ENCODE data around the gene BNC2.

Gene BNC2

DNA sequence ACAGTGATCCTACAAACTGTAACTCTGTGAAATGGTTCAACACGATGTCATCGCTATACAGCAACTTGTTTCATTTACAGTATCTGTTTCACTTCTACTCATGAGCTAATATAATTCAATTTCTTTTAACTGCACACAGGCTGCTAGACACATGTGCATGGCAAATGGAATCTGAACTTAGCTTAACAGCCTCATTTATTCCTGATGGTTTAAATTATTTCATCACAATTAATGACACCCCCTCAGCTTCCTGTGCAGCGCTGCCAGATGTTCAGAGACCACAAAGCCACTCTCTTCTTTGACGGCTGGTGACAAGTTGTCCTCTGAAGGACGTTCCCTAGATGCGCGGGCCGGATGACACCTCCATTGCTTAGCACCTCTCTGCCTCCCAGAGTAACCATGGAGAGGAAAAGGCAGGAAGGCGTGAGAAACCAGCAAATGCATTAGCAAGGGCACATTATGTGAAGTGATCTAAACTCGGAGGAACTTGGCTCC lies 191.1 kb downstream of the BNC2 start:
- DNase-seq (ENCODE audit: low read depth in 2 of 2, low spot score in 1 of 2) = no peak

DNA sequence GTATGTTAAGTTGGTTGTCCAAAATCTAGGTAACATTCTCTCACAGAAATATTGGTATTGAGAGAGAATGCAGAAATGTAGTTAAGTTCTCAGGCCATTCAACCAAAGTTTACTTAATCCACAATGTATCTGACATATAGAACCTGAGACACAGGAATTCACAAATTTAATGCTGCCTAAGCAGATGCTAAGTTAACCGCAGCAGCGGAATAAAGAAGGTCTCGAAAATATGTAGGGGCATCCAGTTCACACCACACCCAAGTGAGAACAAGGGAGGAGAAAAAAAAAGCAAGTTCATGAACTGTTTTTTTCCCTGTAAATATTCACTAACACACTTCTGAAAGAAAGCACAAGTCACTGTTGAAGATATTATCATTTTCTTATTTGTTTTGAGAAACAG lies 194.0 kb downstream of the BNC2 start:
- no peak for DNase-seq (ENCODE audit: low read depth in 2 of 2, low spot score in 1 of 2)

DNA sequence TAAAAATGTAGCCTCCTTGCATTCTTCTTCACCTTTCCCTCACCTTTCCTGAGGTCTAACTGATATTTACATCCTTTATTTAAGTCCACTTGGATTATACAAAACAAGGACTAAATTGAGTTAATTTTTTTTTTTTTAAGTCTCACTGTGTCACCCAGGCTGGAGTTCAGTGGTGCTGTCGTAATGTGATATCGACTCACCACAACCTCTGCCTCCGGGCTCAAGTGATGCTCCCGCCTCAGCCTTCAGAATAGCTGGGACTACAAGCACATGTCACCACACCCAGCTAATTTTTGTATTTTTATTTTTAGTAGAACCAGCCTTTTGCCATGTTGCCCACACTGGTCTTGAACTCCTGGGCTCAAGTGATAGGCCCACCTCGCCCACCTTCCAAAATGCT lies 195.3 kb downstream of the BNC2 start:
- DNase-seq (ENCODE audit: low read depth in 2 of 2, low spot score in 1 of 2) = no peak

DNA sequence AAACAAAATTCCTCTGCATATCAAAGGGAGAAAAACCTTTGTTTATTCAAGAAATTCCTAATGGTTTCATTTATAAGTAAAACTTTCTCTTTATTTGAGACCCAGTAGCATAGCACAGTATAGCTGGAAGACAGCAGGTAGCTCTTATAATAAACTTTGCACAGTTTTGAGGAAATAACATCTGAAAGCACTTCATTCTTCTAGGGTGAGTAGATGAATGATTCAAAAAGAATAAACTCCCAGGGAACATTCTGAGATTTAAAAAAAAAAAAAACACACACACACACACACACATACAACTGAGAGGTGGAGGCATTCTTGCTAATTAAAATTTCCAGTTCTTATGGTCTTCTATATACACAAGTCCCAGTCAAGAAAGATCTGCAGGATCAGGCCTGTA lies 197.3 kb downstream of the BNC2 start:
- DNase-seq (ENCODE audit: low read depth in 2 of 2, low spot score in 1 of 2) = no peak

DNA sequence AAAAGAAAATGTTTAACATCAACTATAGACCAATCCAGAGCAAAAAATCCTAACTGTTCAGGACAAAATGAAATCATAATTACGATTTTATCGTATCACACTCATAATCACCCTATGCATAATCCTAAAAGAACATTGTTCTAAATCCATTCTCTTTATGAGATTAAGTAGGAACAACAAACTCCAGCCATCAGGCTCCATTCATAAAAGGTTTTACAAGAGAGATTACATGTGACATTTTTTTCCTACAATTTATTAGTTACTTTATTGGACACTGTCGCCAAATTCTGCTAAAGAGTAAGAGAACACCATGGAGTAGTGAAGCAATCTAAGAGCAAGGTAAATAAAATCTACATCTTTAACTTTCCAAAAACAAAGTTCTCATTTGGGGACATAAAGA lies 198.0 kb downstream of the BNC2 start:
- no peak for DNase-seq (ENCODE audit: low read depth in 2 of 2, low spot score in 1 of 2)

DNA sequence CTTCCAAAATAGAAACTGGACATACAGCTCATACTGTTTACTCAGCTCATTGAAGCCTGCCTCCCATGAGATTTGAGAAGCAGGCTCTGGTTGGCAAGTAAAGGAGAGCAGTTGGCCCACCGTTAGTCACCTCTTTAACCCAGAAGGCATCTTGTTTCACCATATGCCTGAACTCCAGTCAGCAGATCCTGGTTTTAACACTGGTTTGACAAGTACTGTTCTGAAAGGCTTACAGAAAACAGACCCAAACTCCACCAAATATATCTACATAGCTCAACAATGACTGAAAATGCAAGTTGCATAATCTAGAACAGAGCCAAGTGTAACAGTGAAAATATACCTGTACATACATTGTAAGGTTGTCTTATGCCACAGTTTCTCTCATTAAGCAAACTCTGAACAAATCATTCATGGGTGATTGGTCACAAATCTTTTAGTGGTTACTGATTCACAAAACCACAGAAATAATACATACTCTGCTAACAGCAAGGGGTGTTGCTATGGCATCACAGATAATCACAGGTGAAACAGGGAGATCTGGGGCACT lies 198.8 kb downstream of the BNC2 start:
- DNase-seq (ENCODE audit: low read depth in 2 of 2, low spot score in 1 of 2) = no peak

DNA sequence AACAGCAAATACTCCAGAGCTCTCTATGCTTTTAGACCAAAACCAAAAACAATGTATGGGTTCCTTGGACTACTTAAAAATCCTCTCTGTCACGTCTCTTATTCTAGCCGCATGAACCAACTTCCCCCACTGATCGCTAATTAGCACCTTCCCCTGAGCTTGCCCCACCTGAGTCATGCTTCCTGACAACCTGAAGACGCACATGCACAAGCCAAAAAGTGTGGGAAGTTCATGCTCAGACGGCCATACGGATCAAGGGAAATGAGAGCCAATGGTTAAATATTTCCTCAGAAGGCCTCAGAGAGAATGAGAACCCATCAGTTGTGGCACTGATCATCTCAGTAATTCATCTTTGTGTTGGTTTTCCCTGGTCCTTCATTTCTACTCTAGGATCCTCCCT lies 199.7 kb downstream of the BNC2 start:
- no peak for DNase-seq (ENCODE audit: low read depth in 2 of 2, low spot score in 1 of 2)

DNA sequence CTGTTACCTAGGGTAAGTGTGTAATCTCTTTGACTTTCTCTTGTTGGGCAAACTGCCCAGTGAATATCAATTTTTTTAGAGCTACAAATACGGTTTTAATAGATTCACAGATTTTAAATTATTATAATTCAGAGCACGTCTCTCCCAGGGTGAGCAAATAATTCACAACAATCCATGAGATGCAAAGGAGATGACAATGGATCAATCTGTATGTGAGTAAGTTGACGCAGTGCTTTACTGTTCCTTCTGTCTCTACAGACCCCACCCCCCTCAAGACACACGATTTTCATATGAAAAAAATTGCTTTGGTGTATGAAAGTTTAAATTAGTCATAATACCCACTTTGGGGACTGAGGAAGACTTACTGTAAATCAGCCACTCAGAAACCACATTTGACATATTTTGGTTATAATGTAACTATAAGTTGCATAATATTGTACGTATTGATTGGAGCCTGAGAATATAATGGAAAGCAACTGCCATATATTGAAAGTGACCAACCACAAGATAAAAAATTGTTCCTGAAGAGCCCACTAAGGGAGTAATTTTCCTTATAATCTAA lies 201.7 kb downstream of the BNC2 start:
- DNase-seq (ENCODE audit: low read depth in 2 of 2, low spot score in 1 of 2) = no peak

DNA sequence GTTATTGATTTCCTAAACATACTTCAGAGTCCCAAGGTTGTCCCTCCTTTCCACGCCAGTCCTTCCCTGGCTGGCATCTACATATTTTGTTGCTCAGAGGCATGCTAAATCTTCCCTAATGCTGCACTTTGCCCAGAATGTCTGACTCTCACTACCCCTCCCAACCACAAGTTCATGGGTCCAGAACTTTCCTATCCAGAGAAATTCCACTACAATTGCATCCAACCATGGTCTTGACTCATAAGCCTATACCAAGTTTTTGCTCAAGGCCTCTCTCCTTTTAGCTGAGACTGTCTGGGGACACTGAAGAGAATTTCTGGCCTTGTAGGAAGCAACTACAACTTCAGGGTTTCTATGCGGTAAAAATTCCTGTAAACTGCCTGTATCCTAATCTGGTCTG lies 206.3 kb downstream of the BNC2 start:
- no peak for DNase-seq (ENCODE audit: low read depth in 2 of 2, low spot score in 1 of 2)

DNA sequence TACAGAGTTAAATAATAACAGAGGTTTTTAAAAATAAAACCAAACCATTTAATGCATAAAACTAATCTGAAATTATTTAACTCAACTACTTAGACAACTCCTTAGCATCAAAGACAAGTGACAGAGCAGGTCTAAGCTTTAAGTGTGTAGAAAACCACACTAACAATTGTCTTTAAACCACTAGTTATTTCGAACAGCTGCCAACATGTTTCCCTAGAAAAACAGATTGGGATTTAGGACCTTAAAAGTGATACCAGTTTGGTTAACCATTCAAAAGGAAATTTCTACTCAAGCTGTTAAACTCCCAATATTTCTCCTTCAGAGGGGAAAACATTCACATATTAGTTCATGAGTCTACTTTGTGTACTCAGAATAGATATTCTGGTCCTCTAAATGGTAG lies 208.7 kb downstream of the BNC2 start:
- DNase-seq (ENCODE audit: low read depth in 2 of 2, low spot score in 1 of 2) = no peak

DNA sequence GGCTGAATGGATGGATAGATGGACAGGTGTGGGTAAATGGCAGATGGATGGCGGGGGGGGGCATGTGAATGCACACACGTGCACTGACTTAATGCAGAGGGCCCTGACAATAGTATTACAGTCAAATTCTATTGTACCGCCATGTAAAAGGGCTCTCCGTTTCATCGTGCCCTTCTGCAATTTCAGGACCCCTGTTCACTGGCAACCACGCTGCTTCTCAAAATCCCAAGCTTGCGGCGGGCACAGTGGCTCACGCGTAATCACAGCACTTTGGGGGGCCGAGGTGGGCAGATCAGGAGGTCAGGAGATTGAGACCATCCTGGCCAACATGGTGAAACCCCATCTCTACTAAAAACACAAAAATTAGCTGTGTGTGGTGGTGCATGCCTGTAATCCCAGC lies 211.4 kb downstream of the BNC2 start:
- DNase-seq (ENCODE audit: low read depth in 2 of 2, low spot score in 1 of 2) = no peak

DNA sequence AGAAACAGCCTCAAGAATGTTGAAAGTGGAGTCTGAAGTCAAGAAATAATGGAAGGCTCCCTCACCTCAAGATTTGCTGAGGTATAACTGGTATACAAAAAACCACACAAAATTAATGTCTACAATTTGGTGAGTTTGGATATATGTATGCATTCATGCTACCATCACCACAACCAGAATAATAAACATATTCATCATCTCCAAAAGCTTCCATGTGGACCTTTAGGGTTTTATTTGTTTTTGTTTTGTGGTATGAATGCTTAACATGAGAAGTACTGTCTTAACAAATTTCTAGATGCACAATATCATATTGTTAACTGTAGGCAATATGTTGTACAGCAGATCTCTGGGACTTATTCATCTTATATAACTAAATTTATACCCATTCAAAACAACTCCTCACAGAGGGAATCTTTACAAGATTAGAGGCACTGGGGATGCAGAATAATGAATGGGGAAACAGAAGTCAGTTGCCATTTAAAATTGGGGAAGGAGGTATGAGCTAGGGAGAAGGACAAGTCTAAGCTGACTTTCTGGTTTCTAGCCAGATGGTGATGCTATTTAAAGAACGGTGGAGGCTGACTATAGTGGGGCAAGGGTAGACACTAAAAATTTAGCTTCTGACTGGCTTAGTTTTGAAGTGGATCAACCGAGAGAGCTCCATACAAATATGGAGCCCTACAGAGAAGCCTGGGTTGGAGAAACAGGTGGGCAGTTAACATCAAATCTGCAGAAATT lies 213.9 kb downstream of the BNC2 start:
- no peak for DNase-seq (ENCODE audit: low read depth in 2 of 2, low spot score in 1 of 2)

DNA sequence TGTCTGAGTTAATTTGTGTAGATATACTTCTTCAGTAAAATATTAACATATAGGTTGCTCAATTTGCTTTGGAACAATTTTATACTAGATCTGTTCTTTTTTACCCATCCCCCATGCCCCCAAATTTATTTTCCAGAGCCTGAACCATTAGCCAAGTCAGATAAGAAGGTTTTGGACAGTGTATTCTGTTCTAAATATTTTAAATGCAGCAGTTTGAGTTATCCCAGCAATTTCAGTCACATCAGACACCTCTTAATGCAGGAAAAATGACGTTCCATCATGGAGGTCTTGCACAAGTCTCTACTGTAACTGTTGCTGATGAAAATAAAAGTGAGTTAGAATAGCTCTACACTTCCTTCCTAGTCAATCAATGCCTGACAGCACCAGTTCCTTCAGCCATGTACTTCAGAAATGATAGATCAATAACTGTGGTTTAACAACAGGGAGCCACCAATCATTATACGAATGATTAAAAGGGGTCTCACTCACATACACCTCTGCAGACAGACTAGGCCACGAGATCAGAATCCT lies 215.8 kb downstream of the BNC2 start:
- no peak for DNase-seq (ENCODE audit: low read depth in 2 of 2, low spot score in 1 of 2)

DNA sequence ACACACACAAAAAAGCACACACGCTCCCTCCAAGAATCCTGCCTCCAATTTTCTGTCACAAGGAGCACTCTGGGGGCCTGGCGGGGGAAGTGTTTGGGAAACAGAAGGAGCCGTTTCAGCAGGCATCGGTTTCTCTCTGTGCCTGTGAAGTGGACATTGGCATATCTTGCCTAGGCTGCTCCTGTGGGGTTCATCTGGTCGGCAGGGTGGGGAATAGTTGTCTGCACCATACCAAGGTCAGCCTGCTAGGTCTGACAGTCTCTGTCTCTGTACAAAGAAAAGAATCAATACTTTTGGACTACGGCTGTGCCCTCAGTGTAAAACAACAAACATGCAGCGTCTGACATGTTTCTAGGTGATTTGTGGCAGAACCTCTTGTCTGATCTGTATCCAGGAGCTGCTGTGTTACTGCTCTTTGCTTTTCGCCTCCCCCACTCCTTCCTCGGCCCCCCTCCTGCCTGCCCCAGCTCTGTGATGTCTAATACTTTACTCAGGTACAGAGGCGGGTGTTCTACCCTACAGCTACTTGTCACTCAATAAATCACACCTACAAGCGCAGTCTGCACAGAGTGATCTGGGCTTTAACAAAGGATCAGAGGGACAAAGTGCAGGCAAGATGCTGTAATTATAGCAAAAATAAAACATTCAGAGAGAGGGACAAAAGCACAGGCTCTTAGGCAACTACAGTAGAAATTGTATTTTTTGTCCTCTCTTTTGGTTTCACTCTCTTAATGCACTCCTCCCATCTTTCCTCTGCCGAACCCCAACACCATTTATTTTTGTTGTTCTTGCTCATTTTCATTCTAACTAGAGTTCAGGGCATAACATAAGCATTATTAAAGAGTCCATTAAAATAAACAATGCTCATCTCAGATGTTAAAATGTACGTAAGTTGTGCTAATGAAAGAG lies 216.7 kb downstream of the BNC2 start:
- DNase-seq (ENCODE audit: low read depth in 2 of 2, low spot score in 1 of 2) = no peak

DNA sequence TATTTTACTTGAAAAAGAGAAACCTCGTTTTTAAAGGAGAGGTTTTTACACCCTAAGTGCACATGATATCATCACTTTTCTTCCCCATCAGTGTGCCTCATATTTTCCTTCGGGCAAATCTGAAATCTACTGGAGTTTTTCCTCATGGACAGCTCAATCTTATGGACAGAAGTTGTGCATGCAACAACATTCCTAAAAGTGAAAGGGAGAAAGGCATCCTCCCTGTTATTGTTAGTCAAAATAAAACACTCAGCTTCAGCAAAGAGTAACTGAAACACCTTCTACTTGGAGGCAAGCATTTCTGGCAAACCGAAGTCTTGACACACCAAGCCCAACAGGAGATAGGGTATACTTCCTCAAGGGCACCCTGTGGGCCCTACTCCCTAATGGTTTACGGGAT lies 217.9 kb downstream of the BNC2 start:
- DNase-seq (ENCODE audit: low read depth in 2 of 2, low spot score in 1 of 2) = no peak

DNA sequence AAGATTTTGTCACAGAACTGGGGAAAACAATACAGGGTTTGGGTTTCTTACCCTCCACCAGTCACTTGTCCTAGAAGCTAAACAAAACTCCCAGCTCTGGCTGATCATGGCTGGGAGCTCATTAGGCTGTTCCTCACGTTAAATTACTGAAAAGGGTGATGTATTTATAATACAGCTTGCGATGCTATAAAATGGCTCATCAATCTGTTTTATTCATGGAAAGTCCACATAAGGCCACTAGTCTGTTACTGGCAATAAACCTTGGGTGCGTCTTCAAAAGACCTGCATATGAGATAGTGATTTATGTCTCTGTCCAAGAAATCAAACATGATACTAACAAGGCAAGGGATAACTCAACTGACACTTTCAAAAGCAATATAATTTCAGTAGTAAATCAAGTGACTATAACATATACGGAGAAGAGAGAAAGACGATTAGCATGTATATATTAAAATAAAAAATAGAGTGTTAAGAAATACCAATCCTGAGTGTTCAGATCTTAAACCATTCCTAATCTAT lies 219.0 kb downstream of the BNC2 start:
- no peak for DNase-seq (ENCODE audit: low read depth in 2 of 2, low spot score in 1 of 2)

DNA sequence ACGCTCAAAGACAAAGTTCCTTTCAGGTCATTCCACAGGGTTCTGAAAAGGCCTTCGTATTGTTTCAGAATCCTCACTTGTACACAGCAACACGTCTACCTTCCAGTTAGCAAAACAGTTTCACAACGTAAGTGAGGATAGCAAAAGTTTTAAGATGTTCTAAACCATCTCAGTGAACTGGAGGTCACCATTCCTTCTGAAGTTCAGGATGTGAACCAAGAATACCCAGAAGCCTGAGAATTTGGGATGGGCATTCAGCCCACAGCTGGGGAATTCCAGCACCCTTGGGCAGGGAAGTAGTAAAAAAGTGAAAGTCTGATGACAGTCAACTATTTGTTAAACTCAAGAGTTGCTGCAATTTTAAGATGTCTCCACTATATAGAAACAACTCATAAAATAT lies 224.5 kb downstream of the BNC2 start:
- DNase-seq (ENCODE audit: low read depth in 2 of 2, low spot score in 1 of 2) = no peak

DNA sequence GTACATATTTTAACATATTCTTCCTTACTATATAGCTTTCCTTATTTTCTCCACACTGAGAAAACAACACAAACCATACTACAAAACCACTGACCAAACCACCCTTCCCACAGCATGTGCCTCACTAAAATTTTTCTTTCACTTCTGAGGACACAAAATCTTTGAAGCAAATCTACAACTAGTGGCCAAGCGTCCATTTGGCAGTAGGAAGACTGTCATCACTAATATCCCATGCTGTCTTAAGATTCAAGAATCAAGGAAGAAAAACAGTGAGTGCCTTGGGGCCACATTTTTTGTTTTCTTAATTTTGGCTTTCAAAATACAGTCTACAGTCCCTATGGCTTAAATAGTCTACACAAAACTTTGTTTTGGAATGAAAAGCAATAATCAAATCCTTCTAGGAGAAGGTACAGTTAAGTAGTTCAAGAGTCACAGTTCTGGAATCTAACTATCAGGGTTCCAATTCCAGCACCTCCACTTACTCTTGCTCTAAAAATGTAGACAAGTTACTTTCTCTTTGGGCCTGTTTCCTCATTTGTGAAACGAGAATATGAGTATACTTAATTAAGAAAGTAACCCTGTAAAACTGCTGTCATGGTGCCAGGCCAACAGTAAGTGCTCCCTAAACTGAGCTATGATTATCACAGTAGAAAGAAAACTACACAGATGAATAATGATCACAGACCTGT lies 227.9 kb downstream of the BNC2 start:
- DNase-seq (ENCODE audit: low read depth in 2 of 2, low spot score in 1 of 2) = no peak

DNA sequence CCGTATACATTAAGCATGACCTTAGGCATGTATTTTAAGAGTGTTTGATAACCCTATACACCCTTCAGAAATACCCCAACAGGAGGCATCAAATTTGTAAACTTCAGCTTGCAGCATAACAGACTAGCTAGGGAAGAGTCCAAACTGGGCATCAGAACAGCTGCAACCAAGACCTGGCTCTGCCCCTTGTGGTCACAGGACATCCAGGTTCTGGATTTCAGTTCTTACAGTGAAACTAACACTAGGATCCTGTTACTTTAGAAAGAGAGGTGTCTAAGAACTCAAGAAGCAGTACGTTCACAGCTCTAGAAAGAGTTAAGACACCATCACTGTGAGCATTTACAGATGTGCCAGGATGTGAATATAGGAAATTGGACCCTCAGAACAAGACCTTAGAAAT lies 229.8 kb downstream of the BNC2 start:
- DNase-seq (ENCODE audit: low read depth in 2 of 2, low spot score in 1 of 2) = no peak

DNA sequence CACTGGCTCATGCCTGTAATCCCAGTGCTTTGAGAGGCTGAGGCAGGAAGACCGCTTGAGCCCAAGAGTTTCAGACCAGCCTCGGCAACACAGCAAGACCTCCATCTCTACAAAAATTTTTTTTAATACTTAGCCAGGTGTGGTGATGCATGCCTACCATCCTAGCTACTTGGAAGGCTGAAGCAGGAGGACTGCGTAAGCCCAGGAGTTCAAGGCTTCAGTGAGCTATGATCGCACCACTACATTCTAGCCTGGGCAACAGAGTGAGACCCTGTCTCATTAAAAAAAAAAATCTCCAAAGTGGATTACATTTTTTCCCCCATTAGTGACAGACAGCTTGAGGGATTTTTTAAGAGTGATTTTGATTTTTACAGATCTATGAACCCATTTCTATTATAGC lies 230.8 kb downstream of the BNC2 start:
- no peak for DNase-seq (ENCODE audit: low read depth in 2 of 2, low spot score in 1 of 2)

DNA sequence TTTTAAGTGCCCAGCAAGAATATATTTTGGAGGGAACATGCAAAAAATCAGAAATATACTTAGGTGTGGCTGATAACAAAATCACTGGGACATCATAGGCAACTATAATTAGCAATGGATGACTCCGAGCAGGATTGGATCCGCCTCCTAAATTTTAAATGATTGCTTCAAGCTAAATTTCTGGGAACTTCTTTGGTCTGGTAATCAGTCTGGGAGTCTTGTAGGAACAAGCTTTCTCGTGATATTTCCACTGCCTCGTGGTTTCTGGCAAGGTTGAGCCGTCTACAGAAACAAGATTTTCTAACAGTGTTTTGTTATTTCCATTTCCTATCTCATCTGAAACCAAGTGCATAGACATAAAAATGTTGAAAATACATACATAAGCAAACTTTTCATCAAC lies 232.6 kb downstream of the BNC2 start:
- no peak for DNase-seq (ENCODE audit: low read depth in 2 of 2, low spot score in 1 of 2)

All from stimulated activated CD8-positive, alpha-beta memory T cell treated with anti-CD3 and anti-CD28 coated beads, Interleukin-4, amount 100 ng/mL, for 4 hours (primary cell).